HG03060 (cell line): ENCODE data around the gene POLR1D.

Experiments
- ATAC-seq: cut with Tn5 transposase; IDR thresholded peaks from one replicate; pipeline ENCODE4 v1.9.1; 2021; ENCODE audit warnings: low read depth, moderate number of reproducible peaks; ENCODE audit not compliant: unreplicated experiment

The POLR1D gene

GRCh38 chr13:27666951-27667350 lies 45.3 kb downstream of the POLR1D start:
- ATAC-seq, result no peak

- ATAC-seq, result no peak
These were observed 46.3 kb downstream of the POLR1D start for GRCh38 chr13:27667946-27668345.

- ATAC-seq, result no peak
These were observed 49.2 kb downstream of the POLR1D start for GRCh38 chr13:27670861-27671260.

- no peak for ATAC-seq
These were observed 50.3 kb downstream of the POLR1D start for GRCh38 chr13:27672025-27672424.
